Hepatocyte (in vitro differentiated cells): ENCODE data around the gene FBXO2. TPM values are rescaled to one million over a fixed set of nuclear protein-coding genes. Genes with fewer than 3 reads are reported as not detected.
A peak's percentile ranks its signal among the peaks of the same experiment; 100 is the strongest.

ENCODE experiments used
- DNase-seq: peaks from one replicate; pipeline ENCODE4 v3.0.0-alpha.2; 2016; ENCODE audit warnings: low spot score
- H2AFZ ChIP-seq: fragments of 200-600 bp; sonication (generic); 2 replicates; pipeline ENCODE4 v1.6.0; 2016; ENCODE audit warnings: antibody characterized with exemption, mild to moderate bottlenecking
- H3K27ac ChIP-seq: fragments of 200-600 bp; sonication (generic); 2 replicates; pipeline ENCODE4 v1.5.1; 2016; ENCODE audit warnings: mild to moderate bottlenecking
- H3K27me3 ChIP-seq: fragments of 200-600 bp; sonication (generic); 2 replicates; pipeline ENCODE4 v1.6.1; 2016
- H3K36me3 ChIP-seq: fragments of 200-600 bp; sonication (generic); replicated peaks from 2 replicates; pipeline ENCODE4 v1.5.1; 2016; ENCODE audit warnings: low read depth; ENCODE audit not compliant: insufficient read depth
- H3K4me1 ChIP-seq: fragments of 200-600 bp; sonication (generic); 2 replicates; pipeline ENCODE4 v1.5.1; 2016; ENCODE audit warnings: mild to moderate bottlenecking, moderate library complexity; ENCODE audit not compliant: insufficient read depth
- H3K4me2 ChIP-seq: fragments of 200-600 bp; sonication (generic); 2 replicates; pipeline ENCODE4 v1.6.0; 2016
- H3K4me3 ChIP-seq: fragments of 200-600 bp; sonication (generic); 2 replicates; pipeline ENCODE4 v1.5.1; 2016; ENCODE audit warnings: mild to moderate bottlenecking
- H3K79me2 ChIP-seq: fragments of 200-600 bp; sonication (generic); 2 replicates; pipeline ENCODE4 v1.6.0; 2017; ENCODE audit warnings: mild to moderate bottlenecking
- H3K9me2 ChIP-seq: fragments of 200-600 bp; sonication (generic); replicated peaks from 2 replicates; pipeline ENCODE4 v1.6.0; 2017; ENCODE audit warnings: mild to moderate bottlenecking; ENCODE audit not compliant: insufficient read depth
- H3K9me3 ChIP-seq: fragments of 200-600 bp; sonication (generic); 2 replicates; pipeline ENCODE4 v1.5.1; 2016; ENCODE audit warnings: low read depth, mild to moderate bottlenecking
- H4K20me1 ChIP-seq: fragments of 200-600 bp; sonication (generic); 2 replicates; pipeline ENCODE4 v1.6.0; 2016; ENCODE audit warnings: mild to moderate bottlenecking; ENCODE audit not compliant: insufficient read depth, poor library complexity, severe bottlenecking
- EZH2 ChIP-seq: fragments of 200-600 bp; sonication (generic); IDR thresholded peaks from 2 replicates; pipeline ENCODE4 v1.6.1; 2016; ENCODE audit warnings: antibody characterized with exemption, mild to moderate bottlenecking, borderline replicate concordance
- EZH2phosphoT487 ChIP-seq: fragments of 200-600 bp; sonication (generic); IDR thresholded peaks from one replicate; pipeline ENCODE4 v1.6.1; 2018; ENCODE audit warnings: antibody characterized with exemption, mild to moderate bottlenecking, low read depth, moderate library complexity; ENCODE audit not compliant: unreplicated experiment, severe bottlenecking
- WGBS: methylation state at CpG from one replicate; pipeline ENCODE4 v1.1.6; 2016; ENCODE audit warnings: low lambda C conversion rate; ENCODE audit errors: missing lambda C conversion rate; 5-methylcytosine and 5-hydroxymethylcytosine counted together
- polyA plus RNA-seq: library from polyadenylated mRNA; unstranded; fragments of >200 nt; fragmentation: Nextera tagmentation; extraction: Ambion mirVana; gene quantifications from 2 replicates; pipeline ENCODE4 v1.2.1, GENCODE V29; 2016
- total RNA-seq: library from RNA; depleted of rRNA; stranded (reverse); fragments of >200 nt; gene quantifications from 2 replicates; pipeline ENCODE4 v1.2.3, GENCODE V29; 2014
- TF ChIP-seq, protein P1 (sequence below): fragments of 200-600 bp; sonication (generic); IDR thresholded peaks from 2 replicates; pipeline ENCODE4 v1.5.1; 2016; ENCODE audit warnings: antibody characterized with exemption, mild to moderate bottlenecking; ENCODE audit not compliant: poor library complexity

The FBXO2 gene
- total and polyA plus RNA-seq, 2 experiments from 2014 or later = 134 to 339 TPM

- Histone ChIP-seq H2AFZ (no peak overlapping the region), H3K36me3 (no peaks in the 10 kb centered on the region), H3K9me2 (no peaks in the 10 kb centered on the region), H3K27ac (no peak overlapping the region), H3K4me3 (no peak overlapping the region), H3K4me1 (peaks cover 6% of the 10 kb centered on the region), H3K79me2 (no peaks in the 10 kb centered on the region), H4K20me1 (no peaks in the 10 kb centered on the region), H3K27me3 (peaks cover 51% of the 10 kb centered on the region), H3K4me2 (no peak overlapping the region), H3K9me3 (no peaks in the 10 kb centered on the region)
- TF ChIP-seq EZH2 = no peak
- WGBS = 57% methylated on average over 6 of the region's 6 CpGs
- no peak for DNase-seq
Observed at GRCh38 chr1:11693024-11693590, 38.9 kb upstream of the FBXO2 start.

GRCh38 chr1:11691928-11692711, 37.9 kb upstream of the FBXO2 start:
- peak overlapping the region; percentile 95 for H3K4me2 ChIP-seq
- TF ChIP-seq EZH2 = peak; percentile 75
- TF ChIP-seq EZH2phosphoT487 = no peak
- H3K36me3 ChIP-seq = no peaks in the 10 kb centered on the region
- H3K4me3 ChIP-seq = peak overlapping the region; percentile 42
- no peaks in the 10 kb centered on the region for H3K79me2 ChIP-seq
- peaks cover 51% of the 10 kb centered on the region for H3K27me3 ChIP-seq
- DNase-seq = no peak
- H3K4me1 ChIP-seq = peaks cover 6% of the 10 kb centered on the region
- no peaks in the 10 kb centered on the region for H4K20me1 ChIP-seq
- no peaks in the 10 kb centered on the region for H3K9me3 ChIP-seq
- H2AFZ ChIP-seq = no peak overlapping the region
- no peak overlapping the region for H3K27ac ChIP-seq
- no peaks in the 10 kb centered on the region for H3K9me2 ChIP-seq
- WGBS = 13% methylated on average over 49 of the region's 64 CpGs

DNA sequence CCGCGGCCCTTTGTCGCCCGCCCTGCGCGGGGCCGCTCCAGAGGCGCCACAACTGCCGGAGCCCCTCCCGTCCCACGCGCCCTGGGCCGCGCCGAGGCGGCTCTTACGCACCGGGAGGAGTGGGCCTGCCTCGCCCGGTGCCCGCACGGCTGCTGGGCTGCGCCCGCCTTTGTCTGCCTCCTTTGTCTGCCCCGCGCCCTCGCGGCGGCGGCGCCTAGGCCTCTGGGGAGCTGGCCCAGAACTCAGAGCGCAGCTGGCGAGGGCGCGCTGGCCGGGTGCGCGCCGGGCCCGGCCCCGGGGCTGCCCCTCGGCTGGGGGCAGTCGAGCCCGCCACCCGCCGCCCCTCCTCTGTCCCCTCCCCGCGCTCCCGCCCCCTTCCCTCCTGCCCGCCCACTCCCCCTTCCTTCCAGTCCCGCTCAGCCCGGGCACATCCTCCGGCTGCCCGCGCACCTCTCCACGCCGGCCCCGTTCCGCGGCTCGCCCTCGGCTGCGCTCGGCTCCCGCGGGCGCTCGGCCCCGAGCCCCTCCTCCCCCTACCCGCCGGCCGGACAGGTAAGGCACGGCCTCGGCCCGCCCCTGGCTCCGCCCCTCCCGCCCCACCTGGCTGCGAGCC, 37.2 kb upstream of the FBXO2 start, which contains the start of gene DRAXIN:
DRAXIN (plus strand) TSS at position 409 of the 613 bp plus-strand sequence. CDS start 14,549 bp downstream, outside the sequence.
- DNase-seq = peak; percentile 60
- peaks cover 6% of the 10 kb centered on the region for H3K4me1 ChIP-seq
- peak within 1 kb of the TSS; percentile 95 for H3K4me2 ChIP-seq
- peaks cover 51% of the 10 kb centered on the region for H3K27me3 ChIP-seq
- TF ChIP-seq, protein P1, sequence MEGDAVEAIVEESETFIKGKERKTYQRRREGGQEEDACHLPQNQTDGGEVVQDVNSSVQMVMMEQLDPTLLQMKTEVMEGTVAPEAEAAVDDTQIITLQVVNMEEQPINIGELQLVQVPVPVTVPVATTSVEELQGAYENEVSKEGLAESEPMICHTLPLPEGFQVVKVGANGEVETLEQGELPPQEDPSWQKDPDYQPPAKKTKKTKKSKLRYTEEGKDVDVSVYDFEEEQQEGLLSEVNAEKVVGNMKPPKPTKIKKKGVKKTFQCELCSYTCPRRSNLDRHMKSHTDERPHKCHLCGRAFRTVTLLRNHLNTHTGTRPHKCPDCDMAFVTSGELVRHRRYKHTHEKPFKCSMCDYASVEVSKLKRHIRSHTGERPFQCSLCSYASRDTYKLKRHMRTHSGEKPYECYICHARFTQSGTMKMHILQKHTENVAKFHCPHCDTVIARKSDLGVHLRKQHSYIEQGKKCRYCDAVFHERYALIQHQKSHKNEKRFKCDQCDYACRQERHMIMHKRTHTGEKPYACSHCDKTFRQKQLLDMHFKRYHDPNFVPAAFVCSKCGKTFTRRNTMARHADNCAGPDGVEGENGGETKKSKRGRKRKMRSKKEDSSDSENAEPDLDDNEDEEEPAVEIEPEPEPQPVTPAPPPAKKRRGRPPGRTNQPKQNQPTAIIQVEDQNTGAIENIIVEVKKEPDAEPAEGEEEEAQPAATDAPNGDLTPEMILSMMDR = no peak
- TF ChIP-seq EZH2 (no peak), EZH2phosphoT487 (no peak)
- under 1% methylated on average over 43 of the region's 78 CpGs for WGBS
- no peaks in the 10 kb centered on the region for H3K9me3 ChIP-seq
- H3K4me3 ChIP-seq = peak within 1 kb of the TSS; percentile 42
- H3K36me3 ChIP-seq = no peaks in the 10 kb centered on the region
- no peaks in the 10 kb centered on the region for H3K9me2 ChIP-seq
- no peak within 1 kb of the TSS for H3K27ac ChIP-seq
- H2AFZ ChIP-seq = peak within 1 kb of the TSS; percentile 60
- H4K20me1 ChIP-seq = no peaks in the 10 kb centered on the region
- H3K79me2 ChIP-seq = no peaks in the 10 kb centered on the region

GRCh38 chr1:11690397-11691301, 36.4 kb upstream of the FBXO2 start:
- H2AFZ ChIP-seq = peak overlapping the region; percentile 60
- TF ChIP-seq, protein P1 = peak; percentile 21
- no peak for TF ChIP-seq EZH2phosphoT487
- H3K9me2 ChIP-seq = no peaks in the 10 kb centered on the region
- peak; percentile 72 for DNase-seq
- peaks cover 51% of the 10 kb centered on the region for H3K27me3 ChIP-seq
- no peaks in the 10 kb centered on the region for H3K9me3 ChIP-seq
- H3K36me3 ChIP-seq = no peaks in the 10 kb centered on the region
- no peak overlapping the region for H3K27ac ChIP-seq
- WGBS = 2% methylated on average over 58 of the region's 64 CpGs
- peak overlapping the region; percentile 95 for H3K4me2 ChIP-seq
- peaks cover 6% of the 10 kb centered on the region for H3K4me1 ChIP-seq
- peak overlapping the region; percentile 42 for H3K4me3 ChIP-seq
- H4K20me1 ChIP-seq = no peaks in the 10 kb centered on the region
- H3K79me2 ChIP-seq = no peaks in the 10 kb centered on the region
